ENCODE data around the gene GAS5. TPM values are rescaled to one million over a fixed set of nuclear protein-coding genes. Genes with fewer than 3 reads are reported as not detected.

The GAS5 gene
- total and polyA plus RNA-seq, 2 experiments from 2014 or later = 979 to 992 TPM

GRCh38 chr1:173876732-173877131 is 8.9 kb upstream of the GAS5 start:
- Mint-ChIP-seq H3K9me3 (no peaks in the 10 kb centered on the region), H3K4me3 (no peak overlapping the region)
- no peaks in the 10 kb centered on the region for H3K4me1 ChIP-seq (ENCODE audit: insufficient read depth)

More at GRCh38 chr1:173876732-173877131, 8.9 kb upstream of the GAS5 start:
- Histone ChIP-seq H3K4me2 (no peak overlapping the region), H3F3A (replicated peaks; ENCODE audit: low read depth) (no peaks in the 10 kb centered on the region), H3K79me2 (replicated peaks; ENCODE audit: insufficient read depth) (peaks cover 21% of the 10 kb centered on the region), H3K27me3 (ENCODE audit: insufficient read depth) (no peaks in the 10 kb centered on the region), H3K36me3 (ENCODE audit: insufficient read depth) (no peaks in the 10 kb centered on the region; the same call in 1 of the 2 replicates), H3K9me2 (ENCODE audit: insufficient read depth) (no peaks in the 10 kb centered on the region), H3K27ac (ENCODE audit: low read depth) (no peak overlapping the region), H2AFZ (no peak overlapping the region), H4K20me1 (replicated peaks; ENCODE audit: insufficient read depth) (0 out of 2 replicates have a peak, but pooled peaks cover 3% of the 10 kb centered on the region), H3K4me3 (no peak overlapping the region)
- peaks cover 47% of the 10 kb centered on the region for H3K36me3 Mint-ChIP-seq (ENCODE audit: low read depth)
- no peak overlapping the region for H3K27ac Mint-ChIP-seq
- no peak for DNase-seq (ENCODE audit: low spot score)
- TF ChIP-seq ETS1 (IDR thresholded peaks at IDR 0.05) (no peak), ZNF331 (CRISPR knock-in tag; IDR thresholded peaks at IDR 0.05; ENCODE audit: low read depth) (no peak), ZNF462 (CRISPR knock-in tag; IDR thresholded peaks at IDR 0.05) (no peak), POLR2AphosphoS5 (IDR thresholded peaks at IDR 0.05; ENCODE audit: low read depth) (no peak), STAT1 (IDR thresholded peaks at IDR 0.05; ENCODE audit: unreplicated experiment) (no peak), EZH2phosphoT487 (IDR thresholded peaks at IDR 0.05; ENCODE audit: unreplicated experiment) (no peak)
- peaks cover 10% of the 10 kb centered on the region for H3K27me3 Mint-ChIP-seq (ENCODE audit: insufficient read depth, low read depth, poor library complexity)
- ATAC-seq = no peak
- H3K4me1 Mint-ChIP-seq = peaks cover 2% of the 10 kb centered on the region; the same call in 2 of the 3 replicates
